Esophagus muscularis mucosa (tissue), 3 donors: ENCODE results near the gene CREBRF.

ENCODE experiments used
- POLR2A ChIP-seq: fragments of 450-650 bp; IDR thresholded peaks from one replicate; pipeline ENCODE4 v1.6.1; 2017; ENCODE audit warnings: antibody characterized with exemption, moderate library complexity, mild to moderate bottlenecking, low read depth
- TF ChIP-seq, protein P1 (sequence below), 3 experiments: fragments of 200-600 bp in 2 of 3; fragments of 450-650 bp in 1 of 3; sonication (generic) in 2 of 3; IDR thresholded peaks; one replicate each; pipeline ENCODE4 v1.5.1; 2017 to 2019; ENCODE audit warnings: antibody characterized with exemption in 3 of 3, mild to moderate bottlenecking in 2 of 3, moderate library complexity in 1 of 3

DNA sequence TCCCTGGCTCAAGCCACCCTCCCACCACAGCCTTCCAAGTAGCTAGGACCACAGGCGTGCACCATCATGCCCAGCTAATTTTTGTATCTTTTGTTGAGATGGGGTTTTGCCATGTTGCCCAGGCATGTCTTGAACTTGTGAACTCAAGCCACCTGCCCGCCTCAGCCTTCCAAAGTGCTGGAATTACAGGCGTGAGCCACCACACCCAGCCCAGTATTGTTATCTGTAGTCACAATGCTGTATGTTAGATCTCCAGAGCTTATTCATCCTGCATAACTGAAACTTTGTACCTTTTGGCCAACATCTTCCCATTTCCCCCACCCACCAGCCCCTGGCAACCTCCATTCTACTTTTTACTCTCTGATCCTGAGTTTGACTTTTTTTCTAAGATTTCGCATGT, 37.5 kb downstream of the CREBRF start:
- TF ChIP-seq, protein P1, sequence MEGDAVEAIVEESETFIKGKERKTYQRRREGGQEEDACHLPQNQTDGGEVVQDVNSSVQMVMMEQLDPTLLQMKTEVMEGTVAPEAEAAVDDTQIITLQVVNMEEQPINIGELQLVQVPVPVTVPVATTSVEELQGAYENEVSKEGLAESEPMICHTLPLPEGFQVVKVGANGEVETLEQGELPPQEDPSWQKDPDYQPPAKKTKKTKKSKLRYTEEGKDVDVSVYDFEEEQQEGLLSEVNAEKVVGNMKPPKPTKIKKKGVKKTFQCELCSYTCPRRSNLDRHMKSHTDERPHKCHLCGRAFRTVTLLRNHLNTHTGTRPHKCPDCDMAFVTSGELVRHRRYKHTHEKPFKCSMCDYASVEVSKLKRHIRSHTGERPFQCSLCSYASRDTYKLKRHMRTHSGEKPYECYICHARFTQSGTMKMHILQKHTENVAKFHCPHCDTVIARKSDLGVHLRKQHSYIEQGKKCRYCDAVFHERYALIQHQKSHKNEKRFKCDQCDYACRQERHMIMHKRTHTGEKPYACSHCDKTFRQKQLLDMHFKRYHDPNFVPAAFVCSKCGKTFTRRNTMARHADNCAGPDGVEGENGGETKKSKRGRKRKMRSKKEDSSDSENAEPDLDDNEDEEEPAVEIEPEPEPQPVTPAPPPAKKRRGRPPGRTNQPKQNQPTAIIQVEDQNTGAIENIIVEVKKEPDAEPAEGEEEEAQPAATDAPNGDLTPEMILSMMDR (IDR thresholded peaks at IDR 0.05): no peak
- no peak for TF ChIP-seq POLR2A
